Fibroblast of skin of left biceps (primary cell): Measurements from ENCODE around the gene BRDT.
"Not testable (repeated sequence)": the region's sequence is repeated elsewhere in the genome, so short reads cannot be mapped to it uniquely, and the experiment has no call there.

Experiments used
- DNase-seq, 2 experiments: peaks; one replicate each; pipeline ENCODE4 v3.0.0-alpha.2; 2013; ENCODE audit warnings: low read depth in 2 of 2

Gene BRDT

GRCh38 chr1:91981996-91982609 lies 32.9 kb downstream of the BRDT start:
- no peak for DNase-seq

GRCh38 chr1:91993256-91993655 lies 44.1 kb downstream of the BRDT start:
- DNase-seq: no peak

DNA sequence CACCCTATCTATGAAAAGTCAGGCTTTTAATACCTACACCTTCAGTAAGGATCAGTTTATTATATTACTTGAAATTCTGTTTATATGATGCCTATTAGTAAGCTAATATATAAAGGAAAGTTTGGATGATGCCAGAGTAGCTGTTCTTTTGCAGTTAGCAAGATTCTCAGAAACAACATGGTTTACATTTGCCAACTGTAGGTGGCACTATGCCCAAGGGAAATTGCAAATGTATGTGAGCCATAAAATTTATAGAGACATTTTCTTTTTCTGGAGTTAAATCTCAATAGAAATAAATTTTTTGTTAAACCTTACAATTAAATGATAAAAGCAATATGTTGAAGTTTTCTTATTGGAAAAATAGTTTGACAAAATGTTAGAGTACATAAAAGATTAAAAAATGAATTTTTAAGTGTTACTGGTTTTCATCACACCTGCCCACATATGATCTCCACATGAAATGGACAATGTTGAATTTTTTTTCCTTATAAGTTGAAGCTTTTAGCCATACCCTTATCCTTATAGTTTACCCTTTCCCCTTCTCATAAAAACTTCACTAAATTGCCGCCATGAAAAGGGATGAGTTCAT lies 48.5 kb downstream of the BRDT start:
- DNase-seq: peak; percentile 9 to 23

- no peak for DNase-seq
Measured at GRCh38 chr1:92004129-92004528, 54.9 kb downstream of the BRDT start.

GRCh38 chr1:92013923-92014322 lies 64.7 kb downstream of the BRDT start:
- no peak for DNase-seq

GRCh38 chr1:92016720-92017316 lies 67.6 kb downstream of the BRDT start:
- no peak for DNase-seq

DNA sequence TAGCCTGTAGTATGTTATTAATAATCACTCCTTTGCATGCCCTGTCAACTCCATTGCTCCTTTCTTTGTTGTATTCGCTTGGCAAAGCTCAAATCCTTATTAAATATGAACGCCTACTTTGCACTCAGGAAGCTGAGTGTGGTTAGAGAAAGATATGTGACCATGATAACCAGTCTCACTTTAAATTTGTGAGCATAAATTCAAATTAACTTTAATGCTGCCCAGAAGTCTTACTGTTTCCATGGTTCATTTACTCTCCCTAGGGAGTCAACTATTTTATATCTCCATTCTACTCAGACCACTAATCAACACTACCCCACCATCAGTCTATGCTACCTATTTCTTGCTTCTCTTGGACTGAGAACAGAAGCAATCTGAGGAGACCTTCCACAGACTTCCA lies 68.5 kb downstream of the BRDT start:
- DNase-seq: no peak

DNA sequence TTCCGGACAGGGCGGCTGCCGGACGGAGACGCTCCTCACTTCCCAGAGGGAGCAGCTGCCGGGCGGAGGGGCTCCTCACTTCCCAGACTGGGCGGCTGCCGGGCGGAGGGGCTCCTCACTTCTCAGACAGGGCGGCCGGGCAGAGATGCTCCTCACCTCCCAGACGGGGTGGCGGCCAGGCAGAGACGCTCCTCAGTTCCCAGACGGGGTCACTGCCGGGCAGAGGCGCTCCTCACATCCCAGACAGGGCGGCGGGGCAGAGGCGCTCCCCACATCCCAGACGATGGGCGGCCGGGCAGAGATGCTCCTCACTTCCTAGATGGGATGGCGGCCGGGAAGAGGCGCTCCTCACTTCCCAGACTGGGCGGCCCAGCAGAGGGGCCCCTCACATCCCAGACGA lies 76.8 kb downstream of the BRDT start:
- DNase-seq: not testable (repeated sequence)

DNA sequence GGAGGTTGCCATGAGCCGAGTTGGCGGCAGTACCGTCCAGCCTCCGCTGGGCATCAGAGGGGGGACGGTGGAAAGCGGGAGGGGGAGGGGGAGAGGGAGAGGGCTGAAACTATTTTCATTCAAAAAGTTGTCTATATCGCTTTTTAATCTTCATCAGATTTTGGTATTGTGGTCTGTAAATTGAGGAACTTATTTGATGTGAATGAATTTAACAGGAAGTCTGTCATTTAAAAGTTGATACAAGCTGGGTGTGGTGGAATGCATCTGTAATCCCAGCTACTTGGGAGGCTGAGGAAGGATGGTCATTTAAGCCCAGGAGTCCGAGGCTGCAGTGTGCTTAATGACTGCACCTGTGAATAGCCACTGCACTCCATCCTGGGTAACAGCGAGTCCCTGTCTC lies 77.6 kb downstream of the BRDT start:
- no peak for DNase-seq

DNA sequence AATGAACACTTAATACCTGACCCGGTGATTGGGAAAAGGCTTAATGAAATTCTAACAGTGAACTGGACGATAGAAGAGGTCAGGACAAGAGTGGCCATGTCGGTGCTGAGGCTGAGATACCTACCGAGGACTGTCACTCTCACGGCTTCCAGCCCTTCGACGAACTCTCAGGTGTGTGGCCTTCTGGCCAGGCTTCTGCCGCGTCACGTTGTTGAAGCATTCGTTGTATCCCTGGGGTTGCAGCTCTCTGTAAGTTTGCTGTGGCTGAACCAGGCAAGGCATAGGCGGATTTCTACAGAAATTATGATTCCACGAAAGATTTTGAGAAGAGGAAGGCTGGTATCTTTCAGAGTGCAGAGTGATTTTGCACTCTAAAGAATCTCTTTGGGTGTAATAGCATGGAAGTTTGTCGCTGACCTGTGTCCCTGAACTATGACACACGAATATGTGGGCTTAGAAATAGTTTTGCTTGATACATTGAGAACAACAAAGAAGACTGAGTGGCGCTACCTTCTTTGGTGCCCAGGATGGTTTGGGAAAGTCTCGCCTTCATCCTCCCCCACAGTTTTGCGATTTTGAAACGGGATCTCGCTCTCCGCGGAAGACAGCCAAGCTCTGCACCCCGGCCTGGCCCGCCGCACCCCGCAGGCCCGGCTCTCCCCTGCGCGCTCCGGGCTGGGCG lies 80.2 kb downstream of the BRDT start:
- no peak for DNase-seq

- no peak for DNase-seq
Measured at GRCh38 chr1:92030656-92031107, 81.5 kb downstream of the BRDT start.

- peak in 1 of 2 experiments; percentile 14 for DNase-seq
Measured at GRCh38 chr1:92031281-92032110, 82.3 kb downstream of the BRDT start.

DNA sequence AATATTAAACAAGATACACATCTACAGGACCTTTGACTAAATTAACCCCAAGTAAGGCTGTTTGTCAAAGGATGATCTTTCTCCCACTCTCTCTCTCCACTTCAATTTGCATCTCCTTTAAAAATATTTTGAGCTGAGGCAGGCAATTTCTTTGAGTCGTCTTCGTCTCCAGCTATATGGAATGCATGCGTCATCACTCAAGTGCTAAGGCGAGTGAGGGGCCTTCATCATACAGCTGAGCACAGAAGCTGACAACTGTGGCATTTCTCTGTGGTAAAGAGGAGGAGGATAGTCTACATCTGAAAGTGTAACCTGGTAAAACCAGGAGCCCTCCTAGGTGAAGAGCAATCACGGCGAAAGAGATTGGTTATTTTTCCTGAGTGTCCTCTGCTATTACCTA lies 88.2 kb downstream of the BRDT start:
- peak; percentile 18 to 20 for DNase-seq

DNA sequence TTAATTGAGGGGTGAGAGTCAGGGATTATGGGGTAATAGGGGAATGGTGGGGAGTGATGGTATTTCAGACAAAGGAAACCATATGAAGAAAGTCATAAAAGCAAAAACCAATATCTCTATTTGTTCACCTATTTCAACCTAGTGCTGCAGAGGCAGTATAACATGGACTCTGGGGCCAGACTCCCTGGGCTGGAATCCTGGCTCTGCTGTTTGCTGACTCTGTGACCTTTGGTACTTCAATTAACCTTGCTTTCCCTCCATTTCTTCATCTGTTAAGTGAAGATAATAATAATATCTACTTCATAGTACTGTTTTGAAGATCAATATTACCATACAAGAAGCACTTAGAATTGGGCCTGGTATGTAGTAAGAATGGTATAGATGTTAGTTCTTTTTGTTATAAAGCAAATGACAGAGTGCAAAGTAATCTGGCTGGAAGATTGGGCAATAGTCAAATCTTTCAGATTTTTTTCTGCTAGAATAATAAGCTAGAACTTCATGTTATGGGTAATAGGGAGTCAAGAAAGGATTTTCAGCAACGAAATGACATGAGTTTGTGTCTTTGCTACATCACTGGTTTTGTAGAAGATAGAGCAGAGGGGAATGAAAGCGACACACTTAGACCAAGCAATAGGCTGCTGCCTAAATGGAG lies 89.6 kb downstream of the BRDT start:
- DNase-seq: no peak

DNA sequence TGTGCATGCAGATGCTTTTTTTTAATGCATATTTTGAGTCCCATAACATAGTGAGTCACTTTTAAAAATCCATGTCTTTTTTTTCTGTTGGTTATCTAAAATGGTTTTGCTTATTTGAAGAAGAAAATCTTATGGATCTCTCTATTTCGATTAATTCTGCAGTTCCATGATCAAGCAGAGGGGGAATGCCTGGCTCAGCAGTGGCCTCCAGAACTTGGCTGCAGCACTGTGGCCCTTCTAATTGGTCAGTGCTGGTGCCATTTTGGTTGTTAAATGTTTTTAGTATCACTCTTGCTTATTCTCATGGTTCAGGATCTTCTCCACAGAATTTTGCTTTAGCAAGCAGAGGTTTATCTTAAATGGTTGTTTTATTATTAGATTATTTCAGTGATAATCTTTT lies 91.8 kb downstream of the BRDT start:
- DNase-seq: no peak

DNA sequence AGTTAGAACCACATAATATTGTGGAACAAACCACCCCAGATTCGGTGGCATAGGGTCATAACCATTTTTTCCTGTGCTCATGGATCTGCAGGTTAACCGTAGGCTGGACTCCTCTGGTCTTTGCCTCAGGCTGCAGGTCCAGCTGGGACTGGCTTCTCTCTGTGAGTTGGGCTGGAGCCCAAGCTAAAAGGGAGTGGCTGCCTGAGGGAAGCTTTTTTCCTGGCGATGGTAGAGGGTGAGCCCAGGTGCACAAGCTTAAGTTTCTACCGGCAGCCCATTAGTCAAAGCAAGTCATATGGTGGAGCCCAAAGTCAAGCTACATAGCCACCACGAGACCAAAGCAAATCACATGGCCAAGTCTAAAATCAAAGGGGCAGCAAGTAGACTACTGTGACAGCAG lies 94.4 kb downstream of the BRDT start:
- no peak for DNase-seq

DNA sequence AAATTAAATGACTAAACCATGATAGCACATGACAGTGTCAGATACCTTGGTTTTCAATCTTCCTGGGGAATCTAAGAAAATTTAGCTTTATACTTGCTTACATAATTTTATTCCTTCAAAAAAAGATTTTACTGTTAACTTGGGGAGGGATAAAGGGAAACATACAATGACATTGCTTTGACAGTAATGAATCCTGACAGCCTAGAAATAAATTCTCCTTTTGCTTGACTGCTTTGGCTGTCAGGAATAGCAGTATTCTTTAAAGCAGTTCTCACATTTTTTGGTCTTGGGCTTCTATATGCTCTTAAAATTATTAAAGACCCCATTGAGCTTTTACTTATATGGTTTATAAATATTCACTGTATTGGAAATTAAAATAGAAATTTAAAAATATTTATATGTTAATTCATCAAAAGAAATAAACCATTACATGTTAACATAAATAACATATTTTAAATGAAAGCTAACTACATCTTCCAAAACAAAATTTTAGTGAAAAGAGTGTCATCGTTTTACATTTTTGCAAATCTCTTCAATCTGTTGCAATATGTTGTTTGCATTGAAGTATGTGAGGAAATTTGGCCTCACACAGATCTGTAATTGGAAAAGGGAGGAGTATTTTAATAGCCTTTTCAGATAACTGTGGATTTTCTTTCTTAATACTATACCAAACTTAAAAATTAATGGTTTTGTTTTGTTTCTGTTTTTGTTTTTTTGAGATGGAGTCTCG lies 96.7 kb downstream of the BRDT start:
- DNase-seq: no peak

DNA sequence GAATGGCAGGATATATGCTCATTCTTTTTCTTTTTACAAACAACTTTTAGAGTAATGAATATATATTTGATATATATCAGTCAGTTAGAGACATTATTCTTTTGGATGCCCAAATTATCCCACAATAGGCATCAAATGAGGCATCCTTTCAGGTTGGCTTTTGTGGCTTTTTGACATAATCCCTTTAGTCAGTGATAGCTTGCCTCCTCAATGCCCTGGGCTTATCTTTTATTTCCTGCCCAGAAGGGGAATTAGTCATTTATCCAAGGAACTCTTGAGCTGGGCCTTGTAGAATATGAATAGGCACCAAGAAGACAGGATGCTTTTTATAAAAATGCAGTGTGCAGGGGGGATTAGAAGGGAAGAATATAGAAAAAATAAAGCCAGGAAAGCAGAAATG lies 102.7 kb downstream of the BRDT start:
- DNase-seq: no peak
